GM12873 (cell line): ENCODE results near the gene CDH23.

Source experiments
- CTCF ChIP-seq: IDR thresholded peaks from 2 replicates; pipeline ENCODE4 v1.5.1; 2012; ENCODE audit warnings: low read depth, mild to moderate bottlenecking, moderate library complexity, low read length, control low read depth; ENCODE audit not compliant: insufficient read depth; ENCODE audit errors: missing control alignments

CDH23 gene

GRCh38 chr10:71769279-71769823 lies 372.6 kb downstream of the CDH23 start:
- no peak for TF ChIP-seq CTCF

DNA sequence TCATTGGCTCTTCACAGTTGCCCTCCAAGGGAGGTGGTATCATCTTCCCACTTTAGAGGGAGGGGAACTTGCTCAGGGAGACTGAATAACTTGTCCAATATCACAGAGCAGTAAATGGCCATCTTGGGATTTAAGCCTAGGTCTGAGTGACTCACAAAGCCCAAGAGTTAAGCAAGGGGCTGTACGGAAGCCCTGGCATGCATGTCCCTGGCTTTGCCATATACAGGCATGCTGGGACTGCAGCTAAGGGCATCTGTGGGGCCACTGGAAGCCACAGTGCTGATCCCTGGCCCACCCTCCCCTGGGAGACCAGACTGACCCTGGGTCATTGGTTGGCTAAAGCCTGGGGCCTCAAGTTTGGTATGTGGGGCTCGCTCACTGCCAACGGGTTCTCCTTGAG lies 373.5 kb downstream of the CDH23 start:
- TF ChIP-seq CTCF = no peak

GRCh38 chr10:71770789-71771188 lies 374.1 kb downstream of the CDH23 start:
- no peak for TF ChIP-seq CTCF

DNA sequence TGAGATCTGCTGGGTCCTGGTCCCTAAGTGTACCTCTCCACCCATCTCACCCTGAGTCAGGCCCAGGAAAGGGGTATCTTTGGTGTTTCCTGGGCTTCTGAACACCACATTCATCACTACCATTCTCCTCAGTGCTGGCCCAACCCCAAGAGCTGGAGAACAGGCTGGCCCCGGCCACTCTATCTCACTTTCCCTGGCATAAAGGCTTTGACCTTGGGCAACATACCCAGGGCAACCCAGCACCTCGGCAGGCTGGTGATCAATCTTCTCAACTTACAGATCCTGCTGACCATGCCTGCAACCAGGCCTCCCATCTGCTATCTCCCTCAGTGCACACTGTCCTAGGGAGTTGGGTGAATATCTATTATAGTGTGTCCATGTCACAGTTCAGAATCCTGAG lies 374.5 kb downstream of the CDH23 start:
- TF ChIP-seq CTCF = no peak

- TF ChIP-seq CTCF = no peak
These were observed 375.3 kb downstream of the CDH23 start for GRCh38 chr10:71771821-71772617.

- TF ChIP-seq CTCF = no peak
These were observed 376.1 kb downstream of the CDH23 start for GRCh38 chr10:71772832-71773220.

- TF ChIP-seq CTCF = peak; percentile 86
These were observed 376.7 kb downstream of the CDH23 start, which contains the start of gene VSIR for GRCh38 chr10:71773221-71773971. Gene VSIR, minus strand, starts transcription at chr10:71773520. Its CDS starts 81 bp downstream, at chr10:71773439.
